H9 (cell line): ENCODE data around the gene PGAP6. TPM values are rescaled to one million over a fixed set of nuclear protein-coding genes. Genes with fewer than 3 reads are reported as not detected.

Experiments used
- DNase-seq: peaks from one replicate; pipeline ENCODE4 v3.0.0-alpha.2; 2017
- H2AFZ ChIP-seq: one replicate; pipeline ENCODE4 v1.6.1; 2013; ENCODE audit warnings: mild to moderate bottlenecking, low read length, control low read depth, moderate library complexity
- H2AK5ac ChIP-seq: 2 replicates; pipeline ENCODE4 v1.6.1; 2013; ENCODE audit warnings: low read length, control low read depth, mixed read lengths; ENCODE audit not compliant: insufficient read length
- H2BK120ac ChIP-seq: one replicate; pipeline ENCODE4 v1.6.1; 2013; ENCODE audit warnings: low read depth, mild to moderate bottlenecking, low read length, control low read depth, inconsistent platforms; ENCODE audit not compliant: poor library complexity, severe bottlenecking
- H2BK12ac ChIP-seq: 2 replicates; pipeline ENCODE4 v1.6.1; 2013; ENCODE audit warnings: low read length, control low read depth, mixed read lengths, low read depth; ENCODE audit not compliant: insufficient read length
- H2BK15ac ChIP-seq: 2 replicates; pipeline ENCODE4 v1.6.1; 2013; ENCODE audit warnings: low read depth, low read length, control low read depth
- H2BK20ac ChIP-seq: one replicate; pipeline ENCODE4 v1.6.1; 2013; ENCODE audit warnings: low read depth, mild to moderate bottlenecking, low read length, control low read depth, inconsistent platforms; ENCODE audit not compliant: poor library complexity, severe bottlenecking
- H2BK5ac ChIP-seq: 2 replicates; pipeline ENCODE4 v1.6.1; 2013; ENCODE audit warnings: low read length, control low read depth, mixed read lengths; ENCODE audit not compliant: insufficient read length
- H3K14ac ChIP-seq: 2 replicates; pipeline ENCODE4 v1.6.1; 2013; ENCODE audit warnings: low read length, control low read depth; ENCODE audit not compliant: insufficient read depth
- H3K18ac ChIP-seq: 2 replicates; pipeline ENCODE4 v1.6.1; 2013; ENCODE audit warnings: low read depth, mild to moderate bottlenecking, mixed read lengths, low read length, control low read depth; ENCODE audit not compliant: insufficient read length
- H3K23ac ChIP-seq: 2 replicates; pipeline ENCODE4 v1.6.1; 2013; ENCODE audit warnings: low read length, control low read depth, mixed read lengths, low read depth; ENCODE audit not compliant: insufficient read length
- H3K23me2 ChIP-seq: 2 replicates; pipeline ENCODE4 v1.6.1; 2013; ENCODE audit warnings: low read depth, mild to moderate bottlenecking, mixed read lengths, low read length, control low read depth; ENCODE audit not compliant: insufficient read length, poor library complexity, severe bottlenecking
- H3K27ac ChIP-seq: 2 replicates; pipeline ENCODE4 v1.5.1; 2013; ENCODE audit warnings: low read length, control low read depth, mixed read lengths, low read depth; ENCODE audit not compliant: insufficient read length
- H3K27me3 ChIP-seq: 2 replicates; pipeline ENCODE4 v1.6.1; 2013; ENCODE audit warnings: low read length, control low read depth, inconsistent platforms; ENCODE audit not compliant: insufficient read depth
- H3K4ac ChIP-seq: 2 replicates; pipeline ENCODE4 v1.6.1; 2013; ENCODE audit warnings: low read depth, mild to moderate bottlenecking, control low read depth, inconsistent platforms, low read length, moderate library complexity
- H3K4me1 ChIP-seq: 2 replicates; pipeline ENCODE4 v1.6.1; 2013; ENCODE audit warnings: low read length, control low read depth, inconsistent platforms; ENCODE audit not compliant: insufficient read depth
- H3K4me2 ChIP-seq: 2 replicates; pipeline ENCODE4 v1.6.1; 2013; ENCODE audit warnings: low read length, control low read depth, mixed read lengths; ENCODE audit not compliant: insufficient read length, insufficient read depth
- H3K56ac ChIP-seq: 2 replicates; pipeline ENCODE4 v1.6.1; 2013; ENCODE audit warnings: low read depth, mild to moderate bottlenecking, mixed read lengths, low read length, control low read depth; ENCODE audit not compliant: insufficient read length
- H3K79me1 ChIP-seq: 2 replicates; pipeline ENCODE4 v1.6.1; 2013; ENCODE audit warnings: low read depth, mild to moderate bottlenecking, moderate library complexity, low read length, control low read depth, inconsistent platforms; ENCODE audit not compliant: insufficient read depth, poor library complexity, severe bottlenecking
- H3K79me2 ChIP-seq: 2 replicates; pipeline ENCODE4 v1.6.1; 2013; ENCODE audit warnings: low read length, control low read depth, inconsistent platforms; ENCODE audit not compliant: insufficient read depth
- H3K9ac ChIP-seq: 2 replicates; pipeline ENCODE4 v1.6.1; 2013; ENCODE audit warnings: low read length, control low read depth, mixed read lengths; ENCODE audit not compliant: insufficient read length; ENCODE audit errors: extremely low read depth
- H3K9me3 ChIP-seq: one replicate; pipeline ENCODE4 v1.6.1; 2013; ENCODE audit warnings: low read depth, low read length, inconsistent platforms; ENCODE audit not compliant: control insufficient read depth
- H3T11ph ChIP-seq: one replicate; pipeline ENCODE4 v1.6.1; 2013; ENCODE audit warnings: mild to moderate bottlenecking, low read length, control low read depth, inconsistent platforms
- H4K20me1 ChIP-seq: one replicate; pipeline ENCODE4 v1.6.1; 2013; ENCODE audit not compliant: control insufficient read depth, insufficient read length, insufficient read depth
- H4K5ac ChIP-seq: 2 replicates; pipeline ENCODE4 v1.6.1; 2013; ENCODE audit warnings: low read depth, mild to moderate bottlenecking, mixed read lengths, low read length, control low read depth; ENCODE audit not compliant: insufficient read length
- H4K8ac ChIP-seq: replicated peaks from 2 replicates; pipeline ENCODE4 v1.6.1; 2013; ENCODE audit warnings: low read length, control low read depth, mixed read lengths, low read depth; ENCODE audit not compliant: insufficient read length
- H4K91ac ChIP-seq: 2 replicates; pipeline ENCODE4 v1.6.1; 2013; ENCODE audit warnings: low read depth, mild to moderate bottlenecking, moderate library complexity, mixed read lengths, low read length, control low read depth; ENCODE audit not compliant: insufficient read length
- H3K27ac Mint-ChIP-seq, 3 experiments: 2 replicates in 2 of 3; 3 replicates in 1 of 3; pipeline ENCODE4 v1.8.0; 2020 to 2021; ENCODE audit warnings: mixed read lengths in 3 of 3, mild to moderate bottlenecking in 1 of 3, moderate library complexity in 1 of 3
- H3K27me3 Mint-ChIP-seq: 2 replicates; pipeline ENCODE4 v1.8.0; 2021; ENCODE audit warnings: low read depth, mild to moderate bottlenecking, moderate library complexity, mixed read lengths
- H3K36me3 Mint-ChIP-seq, 3 experiments: 2 replicates in 2 of 3; 3 replicates in 1 of 3; pipeline ENCODE4 v1.8.0; 2020 to 2021; ENCODE audit warnings: low read depth in 3 of 3, mixed read lengths in 3 of 3; ENCODE audit not compliant: insufficient read depth in 1 of 3
- H3K4me1 Mint-ChIP-seq, 2 experiments: 2 replicates each; pipeline ENCODE4 v1.8.0; 2020; ENCODE audit warnings: mixed read lengths in 2 of 2
- H3K4me3 Mint-ChIP-seq, 2 experiments: 2 replicates in 1 of 2; 3 replicates in 1 of 2; pipeline ENCODE4 v1.8.0; 2020 to 2021; ENCODE audit warnings: mild to moderate bottlenecking in 2 of 2, mixed read lengths in 2 of 2, moderate library complexity in 1 of 2
- H3K9me3 Mint-ChIP-seq, 2 experiments: 2 replicates in 1 of 2; 3 replicates in 1 of 2; pipeline ENCODE4 v1.8.0; 2020; ENCODE audit warnings: mild to moderate bottlenecking in 2 of 2, mixed read lengths in 2 of 2, moderate library complexity in 1 of 2
- CTCF ChIP-seq: fragments of 200-600 bp; sonication (generic); conservative IDR thresholded peaks from 3 replicates; pipeline ENCODE4 v1.8.0; 2021; ENCODE audit warnings: antibody characterized with exemption, mild to moderate bottlenecking
- WGBS: extraction: QIAGEN DNeasy Blood & Tissue Kit; methylation state at CpG from one replicate; pipeline ENCODE4 v1.1.7; 2013; ENCODE audit warnings: missing lambda C conversion rate, low lambda C conversion rate, mixed read lengths; ENCODE audit not compliant: insufficient read length; ENCODE audit errors: extremely low coverage; 5-methylcytosine and 5-hydroxymethylcytosine counted together
- total RNA-seq: library from RNA; stranded (reverse); gene quantifications from 2 replicates; pipeline ENCODE4 v1.2.1, GENCODE V29; 2021

The PGAP6 gene
- total RNA-seq, 1 experiment from 2014 or later, result 111 TPM

DNA sequence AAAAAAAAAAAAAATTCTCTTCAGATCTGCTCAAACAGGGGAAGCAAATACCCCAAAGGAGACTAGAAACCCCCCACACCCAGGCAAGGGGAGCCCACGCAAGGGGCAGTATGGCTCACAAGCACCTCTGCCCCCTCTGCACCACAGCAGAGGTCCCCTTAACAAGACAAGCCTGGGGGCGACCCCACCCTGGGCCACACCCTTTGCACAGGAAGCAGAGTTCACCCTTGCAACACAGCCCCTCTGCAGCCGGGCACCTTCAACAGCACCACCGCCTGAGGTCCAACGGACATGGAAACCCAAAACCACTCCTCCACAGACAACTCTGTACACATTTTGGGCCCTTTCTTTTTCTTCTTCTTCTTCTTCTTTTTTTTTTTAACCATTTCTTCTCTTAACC lies 42.1 kb downstream of the PGAP6 start:
- no peaks in the 10 kb centered on the region for H3K27me3 Mint-ChIP-seq
- H3K27ac Mint-ChIP-seq, result peak overlapping the region in 2 of 3 experiments; percentile 4 to 68; a peak in 2 of 7 replicates
- Histone ChIP-seq H3K79me1 (peaks cover 3% of the 10 kb centered on the region), H2BK120ac (no peak overlapping the region), H2BK20ac (no peak overlapping the region), H4K8ac (no peak overlapping the region), H3K14ac (no peak overlapping the region; the same call in 1 of the 2 replicates), H3T11ph (no peak overlapping the region), H2AK5ac (no peak overlapping the region), H3K4me2 (no peak overlapping the region), H3K23ac (no peak overlapping the region), H4K20me1 (peaks cover 3% of the 10 kb centered on the region), H3K27ac (no peak overlapping the region), H2BK12ac (no peak overlapping the region), H3K4ac (no peak overlapping the region), H2BK15ac (no peak overlapping the region), H3K9ac (no peak overlapping the region), H3K9me3 (no peaks in the 10 kb centered on the region), H3K79me2 (peaks cover 42% of the 10 kb centered on the region; the same call in 1 of the 2 replicates), H3K27me3 (no peaks in the 10 kb centered on the region), H4K5ac (no peak overlapping the region), H3K23me2 (no peaks in the 10 kb centered on the region), H3K56ac (no peak overlapping the region), H3K18ac (no peak overlapping the region), H4K91ac (no peak overlapping the region), H3K4me1 (no peaks in the 10 kb centered on the region; the same call in 1 of the 2 replicates), H2BK5ac (no peak overlapping the region), H2AFZ (no peak overlapping the region)
- H3K9me3 Mint-ChIP-seq, result no peaks in the 10 kb centered on the region
- no peak overlapping the region for H3K4me3 Mint-ChIP-seq
- DNase-seq, result no peak
- no CpG with 5 or more reads among the region's 5 CpGs for WGBS
- no peak for TF ChIP-seq CTCF
- H3K36me3 Mint-ChIP-seq, result peaks cover 19 to 36% (median 23%) of the 10 kb centered on the region in 3 experiments
- peaks cover 12 to 13% of the 10 kb centered on the region in 2 experiments for H3K4me1 Mint-ChIP-seq
